Lower leg skin (tissue), 3 donors: ENCODE results near the gene RBFOX2.

Experiments used
- POLR2A ChIP-seq, 2 donors: fragments of 450-650 bp; IDR thresholded peaks; one replicate each; pipeline ENCODE4 v1.6.1; 2016 to 2017; ENCODE audit warnings: antibody characterized with exemption in 2 of 2, mild to moderate bottlenecking in 1 of 2, moderate library complexity in 1 of 2
- TF ChIP-seq, protein P1 (sequence below), 3 donors: fragments of 450-650 bp; IDR thresholded peaks; one replicate each; pipeline ENCODE4 v1.5.1; 2016; ENCODE audit warnings: antibody characterized with exemption in 3 of 3, mild to moderate bottlenecking in 3 of 3, moderate library complexity in 2 of 3

DNA sequence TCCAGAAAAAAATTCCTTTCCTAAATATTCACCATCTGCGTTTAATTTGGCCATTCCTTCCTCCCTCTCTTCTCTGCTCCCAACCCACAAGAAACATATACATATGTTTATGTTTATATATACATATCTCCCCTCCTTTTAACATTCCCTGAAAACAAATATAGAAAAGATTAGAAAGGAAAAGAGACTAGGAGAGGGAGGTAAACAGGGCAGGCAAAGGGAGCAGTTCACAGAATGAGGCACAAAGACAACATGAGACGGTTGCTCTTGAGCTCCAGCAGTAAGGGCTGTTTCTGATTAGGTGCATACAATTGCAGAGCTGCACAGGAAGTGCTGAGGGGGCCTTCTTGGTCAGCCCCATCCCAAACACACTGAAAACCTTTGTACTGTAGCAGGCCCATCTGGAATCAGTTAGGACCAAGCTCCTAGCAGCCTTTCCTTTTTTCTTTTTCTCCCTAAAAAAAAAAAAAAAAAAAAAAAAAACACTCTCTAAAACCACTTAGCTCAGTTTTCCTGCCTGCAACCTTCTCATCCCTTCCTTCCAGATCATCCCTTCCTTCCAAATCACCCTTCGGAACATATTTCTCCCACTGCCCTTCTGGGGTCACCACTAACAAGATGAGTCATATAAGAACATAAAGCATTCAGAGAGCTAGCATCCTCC is 57.0 kb downstream of the RBFOX2 start:
- TF ChIP-seq, protein P1, sequence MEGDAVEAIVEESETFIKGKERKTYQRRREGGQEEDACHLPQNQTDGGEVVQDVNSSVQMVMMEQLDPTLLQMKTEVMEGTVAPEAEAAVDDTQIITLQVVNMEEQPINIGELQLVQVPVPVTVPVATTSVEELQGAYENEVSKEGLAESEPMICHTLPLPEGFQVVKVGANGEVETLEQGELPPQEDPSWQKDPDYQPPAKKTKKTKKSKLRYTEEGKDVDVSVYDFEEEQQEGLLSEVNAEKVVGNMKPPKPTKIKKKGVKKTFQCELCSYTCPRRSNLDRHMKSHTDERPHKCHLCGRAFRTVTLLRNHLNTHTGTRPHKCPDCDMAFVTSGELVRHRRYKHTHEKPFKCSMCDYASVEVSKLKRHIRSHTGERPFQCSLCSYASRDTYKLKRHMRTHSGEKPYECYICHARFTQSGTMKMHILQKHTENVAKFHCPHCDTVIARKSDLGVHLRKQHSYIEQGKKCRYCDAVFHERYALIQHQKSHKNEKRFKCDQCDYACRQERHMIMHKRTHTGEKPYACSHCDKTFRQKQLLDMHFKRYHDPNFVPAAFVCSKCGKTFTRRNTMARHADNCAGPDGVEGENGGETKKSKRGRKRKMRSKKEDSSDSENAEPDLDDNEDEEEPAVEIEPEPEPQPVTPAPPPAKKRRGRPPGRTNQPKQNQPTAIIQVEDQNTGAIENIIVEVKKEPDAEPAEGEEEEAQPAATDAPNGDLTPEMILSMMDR (IDR thresholded peaks at IDR 0.05): no peak
- TF ChIP-seq POLR2A (IDR thresholded peaks at IDR 0.05): no peak
